ENCODE results near the gene GLT6D1. TPM values are rescaled to one million over a fixed set of nuclear protein-coding genes. Genes with fewer than 3 reads are reported as not detected.

The GLT6D1 gene
- total and polyA plus RNA-seq, 3 donors from 2014 or later, result 0.47 to 1.6 TPM; not detected in 1

DNA sequence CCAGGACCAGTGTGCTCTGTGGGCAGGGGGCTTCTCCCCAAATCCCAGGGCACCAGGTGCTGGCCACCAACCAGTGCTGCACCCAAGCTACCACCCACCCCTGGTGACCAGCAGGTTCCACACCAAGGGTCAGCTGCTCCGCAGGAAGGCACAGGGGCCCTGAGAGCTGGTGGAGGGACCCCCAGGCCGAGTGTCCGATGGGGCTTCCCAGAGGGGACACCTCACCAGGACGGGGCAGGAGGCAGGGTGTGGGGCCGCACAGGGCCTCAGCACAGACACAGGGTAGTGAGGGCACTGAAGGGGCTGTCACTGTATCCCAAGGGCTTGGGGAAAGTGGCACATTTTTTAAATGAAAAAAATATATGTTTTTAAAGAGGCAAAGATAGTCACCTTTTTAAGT is 41.8 kb upstream of the GLT6D1 start:
- intact Hi-C loops (cut with DNase I; ENCODE audit: low total_unique reads), result no loop called here
- no peaks in the 10 kb centered on the region for H3K4me1 ChIP-seq
- no peak for TF ChIP-seq POLR2A (IDR thresholded peaks at IDR 0.05)
- TF ChIP-seq, protein P1, sequence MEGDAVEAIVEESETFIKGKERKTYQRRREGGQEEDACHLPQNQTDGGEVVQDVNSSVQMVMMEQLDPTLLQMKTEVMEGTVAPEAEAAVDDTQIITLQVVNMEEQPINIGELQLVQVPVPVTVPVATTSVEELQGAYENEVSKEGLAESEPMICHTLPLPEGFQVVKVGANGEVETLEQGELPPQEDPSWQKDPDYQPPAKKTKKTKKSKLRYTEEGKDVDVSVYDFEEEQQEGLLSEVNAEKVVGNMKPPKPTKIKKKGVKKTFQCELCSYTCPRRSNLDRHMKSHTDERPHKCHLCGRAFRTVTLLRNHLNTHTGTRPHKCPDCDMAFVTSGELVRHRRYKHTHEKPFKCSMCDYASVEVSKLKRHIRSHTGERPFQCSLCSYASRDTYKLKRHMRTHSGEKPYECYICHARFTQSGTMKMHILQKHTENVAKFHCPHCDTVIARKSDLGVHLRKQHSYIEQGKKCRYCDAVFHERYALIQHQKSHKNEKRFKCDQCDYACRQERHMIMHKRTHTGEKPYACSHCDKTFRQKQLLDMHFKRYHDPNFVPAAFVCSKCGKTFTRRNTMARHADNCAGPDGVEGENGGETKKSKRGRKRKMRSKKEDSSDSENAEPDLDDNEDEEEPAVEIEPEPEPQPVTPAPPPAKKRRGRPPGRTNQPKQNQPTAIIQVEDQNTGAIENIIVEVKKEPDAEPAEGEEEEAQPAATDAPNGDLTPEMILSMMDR (IDR thresholded peaks at IDR 0.05), result no peak
- no peaks in the 10 kb centered on the region for H3K9me3 ChIP-seq
- H3K27ac ChIP-seq, result no peak overlapping the region
- DNase-seq, result no peak
- no peak overlapping the region for H3K4me3 ChIP-seq
- no peaks in the 10 kb centered on the region for H3K27me3 ChIP-seq
- 91 to 93% methylated on average over 5 of the region's 5 CpGs for WGBS, 2 donors
- H3K36me3 ChIP-seq (ENCODE audit: low read depth, missing control alignments), result no peaks in the 10 kb centered on the region

DNA sequence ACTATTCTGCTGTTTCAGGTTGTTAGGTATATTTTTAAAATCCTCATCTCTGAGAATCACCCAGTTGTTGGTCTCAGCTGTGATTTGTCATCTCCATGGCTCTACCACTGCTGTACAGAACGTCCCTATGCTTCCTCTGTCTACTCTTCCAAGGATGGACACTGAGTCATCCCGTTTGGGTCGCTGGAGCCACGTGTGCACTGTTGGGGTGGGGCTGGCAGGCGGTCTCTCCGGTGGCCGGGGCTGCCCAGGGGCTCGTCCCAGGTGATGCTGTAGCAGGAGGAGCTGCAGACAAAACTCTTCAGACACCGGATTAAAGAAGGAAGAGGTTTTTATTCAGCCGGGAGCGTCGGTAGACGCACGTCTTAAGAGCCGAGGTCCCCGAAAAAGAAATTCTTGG is 40.7 kb upstream of the GLT6D1 start:
- no peak for DNase-seq
- Histone ChIP-seq H3K27ac (no peak overlapping the region), H3K9me3 (no peaks in the 10 kb centered on the region), H3K36me3 (ENCODE audit: low read depth, missing control alignments) (no peaks in the 10 kb centered on the region), H3K27me3 (no peaks in the 10 kb centered on the region), H3K4me3 (no peak overlapping the region), H3K4me1 (no peaks in the 10 kb centered on the region)
- intact Hi-C loops (cut with DNase I; ENCODE audit: low total_unique reads), result no loop called here
- 76 to 84% methylated on average over 14 to 16 of the region's 16 CpGs for WGBS, 2 donors
- no peak for TF ChIP-seq POLR2A (IDR thresholded peaks at IDR 0.05)
- TF ChIP-seq, protein P1 (IDR thresholded peaks at IDR 0.05), result no peak

DNA sequence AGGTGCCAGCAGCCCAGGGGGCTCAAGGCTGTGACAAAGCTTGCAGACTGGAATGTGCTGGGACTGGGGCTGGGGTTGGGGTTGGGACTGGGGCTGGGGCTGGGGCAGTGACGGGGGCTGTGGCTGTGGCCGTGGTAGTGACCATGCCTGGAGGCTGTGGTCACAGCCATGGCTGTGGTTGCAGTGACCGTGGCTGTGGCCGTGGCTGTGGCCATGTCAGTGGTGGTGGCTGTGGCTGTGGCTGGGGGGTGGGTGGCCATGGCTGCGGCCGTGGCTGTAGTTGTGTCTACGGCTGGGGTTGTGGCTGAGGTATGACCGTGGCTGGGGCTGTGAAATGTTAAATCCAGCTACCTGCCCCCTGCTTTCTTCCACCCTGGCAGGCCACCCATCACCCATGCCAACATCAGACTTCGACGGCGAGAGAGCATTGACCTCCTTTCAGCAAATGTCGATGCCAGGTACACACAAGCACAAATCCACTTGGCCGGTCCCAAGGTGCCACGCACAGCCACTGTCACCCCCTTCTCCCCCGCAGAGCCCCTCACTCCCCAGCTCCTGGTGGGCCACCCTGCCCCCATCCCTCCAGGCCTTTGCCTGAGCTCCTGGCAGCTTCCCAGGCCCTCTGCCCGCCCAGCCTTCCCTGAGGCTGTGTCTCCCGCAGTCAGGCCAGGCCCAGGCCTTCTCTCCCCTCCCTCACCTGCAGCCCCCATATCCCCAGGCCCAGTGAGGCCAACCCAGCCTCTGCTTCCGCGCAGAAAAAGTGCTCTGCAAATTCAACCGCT is 39.1 kb upstream of the GLT6D1 start:
- intact Hi-C loops (cut with DNase I; ENCODE audit: low total_unique reads), result no loop called here
- TF ChIP-seq POLR2A (IDR thresholded peaks at IDR 0.05), result no peak
- TF ChIP-seq, protein P1 (IDR thresholded peaks at IDR 0.05), result no peak
- WGBS, 2 donors, result 96 to 99% methylated on average over 12 to 20 of the region's 20 CpGs

DNA sequence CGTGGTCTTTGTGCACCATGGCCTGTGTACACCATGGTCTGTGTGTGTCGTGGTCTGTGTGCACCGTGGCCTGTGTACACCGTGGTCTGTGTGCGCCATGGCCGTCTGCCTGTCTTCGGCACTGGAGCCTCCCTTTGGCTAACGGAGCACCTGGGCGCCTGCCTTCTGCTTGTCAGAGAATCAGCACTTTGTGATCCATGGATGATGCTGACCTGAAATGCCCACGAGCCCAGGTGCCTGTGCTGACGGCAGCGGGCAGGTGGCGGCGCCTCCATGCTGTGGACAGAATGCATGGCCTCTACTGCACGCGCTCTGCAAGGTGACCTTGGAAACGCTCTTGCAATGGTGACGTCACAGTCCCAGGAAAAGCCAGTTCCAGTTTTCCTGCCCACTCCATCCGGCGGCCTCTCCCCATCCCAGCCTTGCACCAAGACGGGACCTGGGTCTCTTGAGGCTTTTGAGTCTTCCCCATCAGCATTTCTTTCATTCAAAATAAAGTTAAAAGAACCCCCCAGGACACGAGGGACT is 38.4 kb upstream of the GLT6D1 start:
- TF ChIP-seq POLR2A (IDR thresholded peaks at IDR 0.05), result no peak
- TF ChIP-seq, protein P1 (IDR thresholded peaks at IDR 0.05), result no peak
- no peak for DNase-seq
- H3K27ac ChIP-seq, result no peak overlapping the region
- 84% methylated on average over 21 to 22 of the region's 22 CpGs for WGBS, 2 donors
- no peaks in the 10 kb centered on the region for H3K9me3 ChIP-seq
- no peaks in the 10 kb centered on the region for H3K36me3 ChIP-seq (ENCODE audit: low read depth, missing control alignments)
- H3K4me1 ChIP-seq, result no peaks in the 10 kb centered on the region
- H3K27me3 ChIP-seq, result no peaks in the 10 kb centered on the region
- no peak overlapping the region for H3K4me3 ChIP-seq
- intact Hi-C loops (cut with DNase I; ENCODE audit: low total_unique reads), result no loop called here

More for the DNA sequence above, 39.1 kb upstream of the GLT6D1 start:
- Histone ChIP-seq H3K4me1 (no peaks in the 10 kb centered on the region), H3K36me3 (ENCODE audit: low read depth, missing control alignments) (no peaks in the 10 kb centered on the region), H3K9me3 (no peaks in the 10 kb centered on the region), H3K4me3 (no peak overlapping the region), H3K27me3 (no peaks in the 10 kb centered on the region), H3K27ac (no peak overlapping the region)
- no peak for DNase-seq

All from testis (tissue), 3 donors.